Activated effector memory CD4-positive, alpha-beta T cell treated with Interleukin-2 at 50 U/mL for 16 hours (primary cell): ENCODE data around the gene PROSER2.

Source experiments
- DNase-seq: peaks from one replicate; pipeline ENCODE4 v3.0.0-alpha.2; 2020

PROSER2 gene

GRCh38 chr10:11869743-11870460 is 46.7 kb downstream of the PROSER2 start:
- no peak for DNase-seq

GRCh38 chr10:11870461-11870780 is 47.3 kb downstream of the PROSER2 start:
- DNase-seq, result no peak

- no peak for DNase-seq
Measured at GRCh38 chr10:11870900-11871400, 47.8 kb downstream of the PROSER2 start.

GRCh38 chr10:11871466-11871865 is 48.3 kb downstream of the PROSER2 start:
- no peak for DNase-seq

- no peak for DNase-seq
Measured at GRCh38 chr10:11874568-11875493, 51.7 kb downstream of the PROSER2 start.

GRCh38 chr10:11875494-11876281 is 52.5 kb downstream of the PROSER2 start:
- no peak for DNase-seq

GRCh38 chr10:11876324-11876723 is 53.2 kb downstream of the PROSER2 start:
- DNase-seq, result no peak

- DNase-seq, result no peak
Measured at GRCh38 chr10:11876805-11877590, 53.8 kb downstream of the PROSER2 start.

GRCh38 chr10:11877591-11877905 is 54.4 kb downstream of the PROSER2 start:
- DNase-seq, result no peak

GRCh38 chr10:11878776-11879175 is 55.6 kb downstream of the PROSER2 start:
- no peak for DNase-seq

GRCh38 chr10:11879387-11880094 is 56.4 kb downstream of the PROSER2 start:
- no peak for DNase-seq

GRCh38 chr10:11880151-11881029 is 57.2 kb downstream of the PROSER2 start:
- DNase-seq, result no peak

GRCh38 chr10:11881030-11881476 is 57.9 kb downstream of the PROSER2 start:
- no peak for DNase-seq

- no peak for DNase-seq
Measured at GRCh38 chr10:11881477-11882417, 58.6 kb downstream of the PROSER2 start.

- DNase-seq, result no peak
Measured at GRCh38 chr10:11882646-11883375, 59.7 kb downstream of the PROSER2 start.

GRCh38 chr10:11884706-11885423 is 61.7 kb downstream of the PROSER2 start:
- no peak for DNase-seq

- no peak for DNase-seq
Measured at GRCh38 chr10:11885437-11886137, 62.4 kb downstream of the PROSER2 start.

- no peak for DNase-seq
Measured at GRCh38 chr10:11886138-11886474, 63.0 kb downstream of the PROSER2 start.
